Cardiac fibroblast (primary cell): ENCODE measurements around the gene MEIS1.

ENCODE experiments used
- DNase-seq, 2 donors: peaks; one replicate each; pipeline versions ENCODE4 v3.0.0 to v3.0.0-alpha.2; 2010; ENCODE audit warnings: low read depth in 2 of 2
- H3K4me3 ChIP-seq, 2 donors: replicated peaks in 1 of 2; 1 replicate in 1 of 2; 2 replicates in 1 of 2; pipeline ENCODE4 v1.5.1; 2011; ENCODE audit warnings: low read depth in 2 of 2, low read length in 2 of 2, mild to moderate bottlenecking in 2 of 2, moderate library complexity in 1 of 2
- TF ChIP-seq, protein P1 (sequence below): IDR thresholded peaks from one replicate; pipeline ENCODE4 v1.5.1; 2011; ENCODE audit warnings: low read depth, mild to moderate bottlenecking, low read length, inconsistent platforms

The MEIS1 gene

DNA sequence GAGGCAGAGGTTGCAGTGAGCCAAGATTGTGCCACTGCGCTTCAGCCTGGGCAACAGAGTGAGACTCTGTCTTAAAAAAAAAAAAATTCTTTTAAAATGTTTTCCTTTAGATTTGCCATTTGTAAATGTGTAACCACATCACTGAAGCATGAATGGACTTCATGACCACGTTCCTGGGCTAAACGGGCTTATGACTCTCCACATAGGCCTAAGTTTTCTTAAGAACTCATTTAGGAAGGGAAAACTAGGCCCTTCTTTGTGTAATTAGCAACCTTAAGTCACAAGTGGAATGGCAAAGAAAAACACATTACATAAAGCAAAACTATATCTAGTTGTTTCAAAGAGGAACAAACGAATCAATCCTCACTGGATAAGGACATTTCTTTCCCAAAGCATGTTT lies 99.5 kb downstream of the MEIS1 start:
- H3K4me3 ChIP-seq: no peak overlapping the region
- DNase-seq: no peak
- TF ChIP-seq, protein P1, sequence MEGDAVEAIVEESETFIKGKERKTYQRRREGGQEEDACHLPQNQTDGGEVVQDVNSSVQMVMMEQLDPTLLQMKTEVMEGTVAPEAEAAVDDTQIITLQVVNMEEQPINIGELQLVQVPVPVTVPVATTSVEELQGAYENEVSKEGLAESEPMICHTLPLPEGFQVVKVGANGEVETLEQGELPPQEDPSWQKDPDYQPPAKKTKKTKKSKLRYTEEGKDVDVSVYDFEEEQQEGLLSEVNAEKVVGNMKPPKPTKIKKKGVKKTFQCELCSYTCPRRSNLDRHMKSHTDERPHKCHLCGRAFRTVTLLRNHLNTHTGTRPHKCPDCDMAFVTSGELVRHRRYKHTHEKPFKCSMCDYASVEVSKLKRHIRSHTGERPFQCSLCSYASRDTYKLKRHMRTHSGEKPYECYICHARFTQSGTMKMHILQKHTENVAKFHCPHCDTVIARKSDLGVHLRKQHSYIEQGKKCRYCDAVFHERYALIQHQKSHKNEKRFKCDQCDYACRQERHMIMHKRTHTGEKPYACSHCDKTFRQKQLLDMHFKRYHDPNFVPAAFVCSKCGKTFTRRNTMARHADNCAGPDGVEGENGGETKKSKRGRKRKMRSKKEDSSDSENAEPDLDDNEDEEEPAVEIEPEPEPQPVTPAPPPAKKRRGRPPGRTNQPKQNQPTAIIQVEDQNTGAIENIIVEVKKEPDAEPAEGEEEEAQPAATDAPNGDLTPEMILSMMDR: no peak

DNA sequence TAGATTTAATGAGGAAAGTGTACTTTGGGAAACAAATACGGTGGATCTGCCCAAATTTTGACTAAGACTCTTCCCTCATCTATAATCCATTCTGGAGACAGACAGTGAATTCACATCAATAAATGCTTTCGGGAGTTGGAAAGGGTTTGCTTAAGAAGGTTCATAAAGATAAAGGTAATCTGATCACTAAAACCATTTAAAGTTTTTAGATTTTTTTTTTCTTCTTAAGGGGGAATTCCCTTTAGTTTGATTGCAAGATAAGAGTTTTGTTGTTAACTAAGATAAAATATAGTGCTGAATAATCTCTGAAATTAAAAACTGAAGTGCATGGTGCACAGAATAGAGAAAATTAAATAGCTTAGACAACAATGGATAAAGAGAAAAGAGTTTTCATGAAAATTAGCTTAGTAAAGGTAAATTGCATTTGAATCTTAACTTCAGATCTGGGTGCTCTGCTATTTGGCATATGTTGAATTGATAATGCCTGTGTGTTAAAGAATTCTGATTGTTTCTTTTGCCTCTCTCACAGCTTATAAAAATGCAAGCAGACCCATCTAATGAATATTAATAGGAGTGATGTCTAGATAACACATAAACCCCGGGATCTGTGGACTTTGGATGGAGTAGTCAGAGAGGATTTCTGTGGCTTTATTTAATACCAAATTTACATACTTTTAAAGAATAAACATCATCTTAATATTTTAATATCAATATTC lies 100.8 kb downstream of the MEIS1 start:
- DNase-seq: no peak
- TF ChIP-seq, protein P1: no peak
- no peak overlapping the region for H3K4me3 ChIP-seq

DNA sequence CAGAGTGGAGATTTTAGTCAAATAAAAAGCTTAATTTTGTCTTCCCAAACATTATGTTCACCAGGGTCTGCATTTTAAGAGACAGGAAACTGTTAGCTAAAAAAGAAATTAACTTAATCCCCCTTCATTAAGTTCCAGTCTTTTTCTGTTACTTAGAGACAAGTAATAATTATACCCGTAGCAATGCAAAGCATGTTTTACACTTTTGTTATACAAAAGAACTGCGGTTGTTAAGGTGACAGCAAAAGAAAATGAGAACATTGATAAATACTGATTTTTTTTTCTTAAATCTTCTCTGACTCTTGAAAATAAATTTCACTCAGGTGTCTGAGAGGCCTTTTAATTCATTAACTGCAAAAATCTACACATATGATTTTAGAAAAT lies 101.4 kb downstream of the MEIS1 start:
- TF ChIP-seq, protein P1: no peak
- DNase-seq: no peak
- no peak overlapping the region for H3K4me3 ChIP-seq

DNA sequence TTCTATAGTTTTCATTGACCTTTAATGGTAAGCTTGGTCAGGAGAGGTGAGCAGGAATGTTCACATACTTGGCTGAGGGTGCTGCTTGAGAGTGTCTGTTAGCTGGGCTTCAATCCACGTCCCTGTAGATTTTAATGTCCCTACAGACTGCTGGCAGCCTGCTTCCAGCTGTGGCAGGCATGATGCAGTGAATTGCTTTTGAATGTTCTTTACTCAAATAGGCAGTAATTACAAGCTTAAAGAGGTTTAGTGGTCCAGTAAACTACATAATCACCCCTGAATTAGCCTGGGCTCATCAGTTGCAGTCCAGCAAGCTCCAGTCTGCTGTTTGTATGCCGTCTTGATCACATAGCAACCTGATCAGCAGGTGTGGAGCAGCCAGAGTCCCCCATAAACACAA lies 102.1 kb downstream of the MEIS1 start:
- no peak overlapping the region for H3K4me3 ChIP-seq
- TF ChIP-seq, protein P1: no peak
- DNase-seq: no peak

DNA sequence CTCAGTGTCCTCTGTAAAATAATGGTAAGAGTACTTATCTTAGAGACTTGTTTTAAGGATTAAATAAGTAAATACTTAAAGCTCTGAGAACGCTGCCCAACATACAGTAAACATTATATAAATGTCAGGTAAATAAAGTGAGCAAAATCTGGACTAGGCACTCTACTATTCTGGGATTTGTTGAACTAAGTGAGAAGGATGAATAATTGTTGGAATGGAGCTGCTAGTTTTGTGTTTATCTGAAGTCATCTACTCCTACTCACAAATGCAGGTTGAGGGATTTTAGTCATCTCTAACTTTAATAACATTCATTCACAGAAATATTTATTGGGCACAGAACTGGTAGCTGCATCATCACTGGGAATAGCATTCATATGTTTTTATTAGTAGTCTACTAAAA lies 103.4 kb downstream of the MEIS1 start:
- peak in 1 of 2 donors; percentile 29 for DNase-seq
- H3K4me3 ChIP-seq: no peak overlapping the region
- TF ChIP-seq, protein P1: no peak

DNA sequence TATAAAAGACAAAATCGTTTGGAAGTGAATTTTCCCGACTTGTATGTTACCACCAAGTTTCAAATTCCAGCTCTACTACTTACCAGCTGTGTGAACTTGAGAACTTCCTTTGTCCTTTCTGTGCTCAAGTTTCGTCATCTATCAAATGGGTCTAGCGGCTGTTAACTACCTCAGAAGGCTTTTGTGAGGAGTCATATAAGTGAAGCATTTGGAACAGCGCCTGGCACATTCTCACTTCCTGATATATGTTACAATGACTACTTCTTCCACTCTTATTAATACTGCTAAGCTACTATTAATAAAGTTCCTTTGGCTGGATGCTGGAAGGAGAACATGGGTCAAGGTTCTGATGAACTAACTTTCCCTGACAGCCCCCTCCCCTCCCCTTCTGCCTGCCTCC lies 104.5 kb downstream of the MEIS1 start:
- TF ChIP-seq, protein P1: no peak
- no peak overlapping the region for H3K4me3 ChIP-seq
- DNase-seq: peak; percentile 54 to 75

DNA sequence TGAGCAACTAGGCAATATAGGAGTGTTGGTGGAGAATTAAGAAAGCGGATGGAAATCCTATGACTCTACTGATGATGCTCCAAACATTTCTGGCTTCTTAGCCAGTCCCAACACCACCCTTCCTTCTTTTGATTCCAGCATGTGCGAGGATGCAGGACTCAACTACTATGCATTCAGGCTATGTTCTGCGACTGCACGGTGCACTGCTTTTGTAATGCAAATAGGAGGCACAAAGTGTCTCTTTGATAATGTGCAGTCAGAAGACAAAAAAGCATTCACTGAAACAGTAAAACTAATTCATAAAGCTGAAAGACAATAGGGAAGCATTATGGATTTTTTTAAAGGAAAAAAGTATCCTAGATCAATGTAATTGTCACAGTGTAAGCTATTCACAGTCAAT lies 106.7 kb downstream of the MEIS1 start:
- no peak overlapping the region for H3K4me3 ChIP-seq
- DNase-seq: no peak
- TF ChIP-seq, protein P1: no peak
